Endodermal cell (in vitro differentiated cells): Measurements from ENCODE around the gene PSMD1. TPM values are rescaled to one million over a fixed set of nuclear protein-coding genes. Genes with fewer than 3 reads are reported as not detected.

Experiments used
- DNase-seq: peaks from one replicate; pipeline ENCODE4 v3.0.0-alpha.2; 2017
- H3K27ac ChIP-seq: 2 replicates; pipeline ENCODE4 v1.5.1; 2013; ENCODE audit warnings: mild to moderate bottlenecking, low read depth, low read length, moderate library complexity
- H3K27me3 ChIP-seq: 2 replicates; pipeline ENCODE4 v1.6.1; 2013; ENCODE audit warnings: mild to moderate bottlenecking, low read length, moderate library complexity; ENCODE audit not compliant: insufficient read depth, control insufficient read depth, poor library complexity, severe bottlenecking
- H3K36me3 ChIP-seq: 2 replicates; pipeline ENCODE4 v1.7.0; 2013; ENCODE audit warnings: mild to moderate bottlenecking, low read length, moderate library complexity; ENCODE audit not compliant: control insufficient read depth, insufficient read depth
- H3K4me1 ChIP-seq: one replicate; pipeline ENCODE4 v1.7.0; 2013; ENCODE audit warnings: low read length; ENCODE audit not compliant: control insufficient read depth, insufficient read depth
- H3K4me3 ChIP-seq: 2 replicates; pipeline ENCODE4 v1.5.1; 2013; ENCODE audit warnings: mild to moderate bottlenecking, low read length, moderate library complexity
- H3K9ac ChIP-seq: 2 replicates; pipeline ENCODE4 v1.6.1; 2013; ENCODE audit warnings: mild to moderate bottlenecking, low read length, moderate library complexity; ENCODE audit not compliant: poor library complexity, severe bottlenecking; ENCODE audit errors: extremely low read depth
- H3K9me3 ChIP-seq: 2 replicates; pipeline ENCODE4 v1.6.1; 2013; ENCODE audit warnings: mild to moderate bottlenecking, low read length, moderate library complexity; ENCODE audit not compliant: control insufficient read depth
- H3K27ac Mint-ChIP-seq: 2 replicates; pipeline ENCODE4 v1.8.0; 2020; ENCODE audit warnings: mixed read lengths
- H3K27me3 Mint-ChIP-seq: 2 replicates; pipeline ENCODE4 v1.8.0; 2021; ENCODE audit warnings: mild to moderate bottlenecking, mixed read lengths; ENCODE audit not compliant: insufficient read depth
- H3K36me3 Mint-ChIP-seq: 2 replicates; pipeline ENCODE4 v1.8.0; 2020; ENCODE audit warnings: low read depth, mixed read lengths
- H3K4me1 Mint-ChIP-seq: 2 replicates; pipeline ENCODE4 v1.8.0; 2020; ENCODE audit warnings: mixed read lengths
- H3K4me3 Mint-ChIP-seq: 2 replicates; pipeline ENCODE4 v1.8.0; 2020; ENCODE audit warnings: mild to moderate bottlenecking, moderate library complexity, mixed read lengths
- H3K9me3 Mint-ChIP-seq: 2 replicates; pipeline ENCODE4 v1.8.0; 2020; ENCODE audit warnings: mild to moderate bottlenecking, mixed read lengths
- WGBS, 2 experiments: methylation state at CpG; one replicate each; pipeline versions ENCODE4 v1.1.5 to v1.1.7; 2013; ENCODE audit warnings: missing lambda C conversion rate in 2 of 2, mixed read lengths in 1 of 2; ENCODE audit not compliant: insufficient coverage in 1 of 2, insufficient read length in 1 of 2; 5-methylcytosine and 5-hydroxymethylcytosine counted together
- total RNA-seq, 2 donors: library from RNA; stranded (reverse); fragmentation: NEBNext Ultra II Directional in 1 of 2; extraction: Animal tissue kit (Norgen Biotek cat#: 25700) in 1 of 2; gene quantifications; 2 replicates in 1 of 2; 3 replicates in 1 of 2; pipeline ENCODE4 v1.2.1, GENCODE V29; 2021
- TF ChIP-seq, protein P1 (sequence below): fragments of 200-600 bp; sonication (generic); conservative IDR thresholded peaks from 2 replicates; pipeline ENCODE4 v1.5.0; 2021; ENCODE audit warnings: antibody characterized with exemption, mild to moderate bottlenecking

The PSMD1 gene
- total RNA-seq, 2 donors from 2014 or later: 148 to 158 TPM

DNA sequence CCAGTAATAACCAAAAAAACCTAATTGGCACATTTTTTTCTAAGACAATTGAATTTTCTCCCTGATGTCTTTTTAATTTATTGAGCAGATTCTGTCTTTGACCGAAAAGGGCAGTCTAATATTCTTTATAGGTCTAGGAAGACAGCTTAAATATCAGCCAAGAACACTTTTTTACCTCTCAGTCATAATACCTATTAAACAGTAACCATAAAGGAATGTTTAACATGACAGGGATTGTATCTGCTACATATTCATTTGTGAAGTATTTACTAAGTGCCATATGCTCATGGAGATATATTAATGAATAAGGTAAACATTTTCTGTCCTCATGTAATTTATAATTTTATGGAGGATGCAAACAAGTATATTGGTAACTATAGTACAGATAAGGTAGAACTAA lies 71.3 kb downstream of the PSMD1 start:
- Histone ChIP-seq H3K27ac (no peak overlapping the region), H3K9ac (no peak overlapping the region), H3K36me3 (peaks cover 14% of the 10 kb centered on the region), H3K9me3 (no peaks in the 10 kb centered on the region), H3K27me3 (no peaks in the 10 kb centered on the region), H3K4me3 (no peak overlapping the region), H3K4me1 (peaks cover 7% of the 10 kb centered on the region)
- no peak for DNase-seq
- H3K27me3 Mint-ChIP-seq: no peaks in the 10 kb centered on the region
- peaks cover 22% of the 10 kb centered on the region for H3K4me1 Mint-ChIP-seq
- WGBS, 2 experiments: 83% methylated on average over 1 of the region's 1 CpG; no CpG with 5 or more reads in 1 of the 2 experiments
- no peaks in the 10 kb centered on the region for H3K9me3 Mint-ChIP-seq
- TF ChIP-seq, protein P1, sequence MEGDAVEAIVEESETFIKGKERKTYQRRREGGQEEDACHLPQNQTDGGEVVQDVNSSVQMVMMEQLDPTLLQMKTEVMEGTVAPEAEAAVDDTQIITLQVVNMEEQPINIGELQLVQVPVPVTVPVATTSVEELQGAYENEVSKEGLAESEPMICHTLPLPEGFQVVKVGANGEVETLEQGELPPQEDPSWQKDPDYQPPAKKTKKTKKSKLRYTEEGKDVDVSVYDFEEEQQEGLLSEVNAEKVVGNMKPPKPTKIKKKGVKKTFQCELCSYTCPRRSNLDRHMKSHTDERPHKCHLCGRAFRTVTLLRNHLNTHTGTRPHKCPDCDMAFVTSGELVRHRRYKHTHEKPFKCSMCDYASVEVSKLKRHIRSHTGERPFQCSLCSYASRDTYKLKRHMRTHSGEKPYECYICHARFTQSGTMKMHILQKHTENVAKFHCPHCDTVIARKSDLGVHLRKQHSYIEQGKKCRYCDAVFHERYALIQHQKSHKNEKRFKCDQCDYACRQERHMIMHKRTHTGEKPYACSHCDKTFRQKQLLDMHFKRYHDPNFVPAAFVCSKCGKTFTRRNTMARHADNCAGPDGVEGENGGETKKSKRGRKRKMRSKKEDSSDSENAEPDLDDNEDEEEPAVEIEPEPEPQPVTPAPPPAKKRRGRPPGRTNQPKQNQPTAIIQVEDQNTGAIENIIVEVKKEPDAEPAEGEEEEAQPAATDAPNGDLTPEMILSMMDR: no peak
- H3K36me3 Mint-ChIP-seq: peaks cover 3% of the 10 kb centered on the region
- H3K27ac Mint-ChIP-seq: no peak overlapping the region
- no peak overlapping the region for H3K4me3 Mint-ChIP-seq

DNA sequence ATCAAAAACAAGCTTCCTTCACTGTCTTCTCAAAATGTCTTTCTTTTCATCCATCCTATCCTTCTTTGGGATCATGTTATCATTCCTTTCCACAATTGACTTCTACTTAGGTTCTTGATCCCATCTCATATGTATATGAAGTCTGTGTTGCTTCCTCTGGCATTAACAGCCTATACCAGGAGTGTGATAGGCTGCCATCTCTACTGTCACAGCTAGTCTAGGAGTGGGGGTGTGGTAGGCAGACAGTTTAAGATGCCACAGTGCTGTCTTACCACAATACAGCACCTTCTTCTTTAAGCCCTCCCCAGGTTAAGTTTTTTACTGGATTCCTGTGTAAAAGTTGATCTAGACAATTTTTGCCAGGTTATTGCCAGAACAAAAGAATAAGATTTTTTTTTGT lies 71.9 kb downstream of the PSMD1 start:
- Mint-ChIP-seq H3K9me3 (no peaks in the 10 kb centered on the region), H3K4me1 (peaks cover 16% of the 10 kb centered on the region), H3K27ac (no peak overlapping the region), H3K4me3 (no peak overlapping the region), H3K27me3 (no peaks in the 10 kb centered on the region), H3K36me3 (peaks cover 3% of the 10 kb centered on the region)
- H3K4me3 ChIP-seq: no peak overlapping the region
- H3K4me1 ChIP-seq: peaks cover 2% of the 10 kb centered on the region
- H3K27me3 ChIP-seq: no peaks in the 10 kb centered on the region
- H3K27ac ChIP-seq: no peak overlapping the region
- no peak for DNase-seq
- H3K9ac ChIP-seq: no peak overlapping the region
- peaks cover 14% of the 10 kb centered on the region for H3K36me3 ChIP-seq
- H3K9me3 ChIP-seq: no peaks in the 10 kb centered on the region
- TF ChIP-seq, protein P1: no peak

DNA sequence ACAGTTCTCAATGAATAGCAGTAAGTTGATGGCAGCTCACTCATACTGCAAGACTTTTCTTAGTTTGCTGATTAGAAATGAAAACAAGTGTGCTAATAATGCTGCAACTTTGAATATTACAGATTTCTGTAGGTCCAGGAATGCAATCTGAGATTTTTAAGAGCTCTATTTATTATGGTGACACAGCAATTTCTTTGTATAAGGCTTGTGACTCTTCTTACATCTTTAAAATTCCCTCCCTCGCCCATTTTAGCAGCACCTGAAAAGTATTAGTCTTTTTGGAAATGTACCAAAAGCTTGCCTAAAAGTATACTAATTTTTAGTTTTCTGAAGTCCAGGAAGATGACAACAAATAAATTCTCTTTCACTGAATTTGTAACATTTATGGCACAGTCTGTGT lies 72.5 kb downstream of the PSMD1 start:
- Histone ChIP-seq H3K9me3 (no peaks in the 10 kb centered on the region), H3K4me3 (no peak overlapping the region), H3K4me1 (no peaks in the 10 kb centered on the region), H3K27ac (no peak overlapping the region), H3K36me3 (peaks cover 14% of the 10 kb centered on the region), H3K27me3 (no peaks in the 10 kb centered on the region), H3K9ac (no peak overlapping the region)
- no peak overlapping the region for H3K4me3 Mint-ChIP-seq
- TF ChIP-seq, protein P1: no peak
- H3K27me3 Mint-ChIP-seq: no peaks in the 10 kb centered on the region
- H3K36me3 Mint-ChIP-seq: peaks cover 3% of the 10 kb centered on the region
- H3K27ac Mint-ChIP-seq: peak overlapping the region; percentile 43
- H3K9me3 Mint-ChIP-seq: no peaks in the 10 kb centered on the region
- no peak for DNase-seq
- H3K4me1 Mint-ChIP-seq: peaks cover 9% of the 10 kb centered on the region
- WGBS, 2 experiments: 92% methylated on average over 1 of the region's 1 CpG; no CpG with 5 or more reads in 1 of the 2 experiments
